Right lobe of liver (tissue), 4 donors: ENCODE data around the gene NXPH1.
A peak's percentile ranks its signal among the peaks of the same experiment; 100 is the strongest.

Experiments
- CTCF ChIP-seq, 4 donors: fragments of 200-600 bp in 3 of 4; fragments of 450-650 bp in 1 of 4; IDR thresholded peaks; one replicate each; pipeline versions ENCODE4 v1.5.1 to v1.8.0; 2016 to 2022; ENCODE audit warnings: antibody characterized with exemption in 4 of 4, mild to moderate bottlenecking in 2 of 4
- POLR2A ChIP-seq: fragments of 450-650 bp; IDR thresholded peaks from one replicate; pipeline ENCODE4 v1.6.1; 2017; ENCODE audit warnings: antibody characterized with exemption, mild to moderate bottlenecking
- donor health status: DM: no; HTN: no; CAD: no.
- donor health status: DM: no; HTN: no; CAD: no.
- donor health status: DM: no; HTN: yes; CAD: no.

GRCh38 chr7:8436965-8437364 lies 3.6 kb downstream of the NXPH1 start:
- TF ChIP-seq CTCF (IDR thresholded peaks at IDR 0.05), result peak; percentile 50 to 75 (median 60)
- TF ChIP-seq POLR2A, result no peak
